Testis (tissue), 2 donors: Measurements from ENCODE around the gene ENDOU.

Experiments used
- POLR2A ChIP-seq: fragments of 450-650 bp; IDR thresholded peaks from one replicate; pipeline ENCODE4 v1.6.1; 2017; ENCODE audit warnings: antibody characterized with exemption, mild to moderate bottlenecking, moderate library complexity
- TF ChIP-seq, protein P1 (sequence below), 3 experiments: fragments of 450-650 bp in 2 of 3; fragments of 200-600 bp in 1 of 3; sonication (generic) in 1 of 3; IDR thresholded peaks; one replicate each; pipeline ENCODE4 v1.5.1; 2016 to 2019; ENCODE audit warnings: antibody characterized with exemption in 3 of 3, mild to moderate bottlenecking in 2 of 3, moderate library complexity in 1 of 3

GRCh38 chr12:47733142-47733541, 7.9 kb upstream of the ENDOU start:
- TF ChIP-seq, protein P1, sequence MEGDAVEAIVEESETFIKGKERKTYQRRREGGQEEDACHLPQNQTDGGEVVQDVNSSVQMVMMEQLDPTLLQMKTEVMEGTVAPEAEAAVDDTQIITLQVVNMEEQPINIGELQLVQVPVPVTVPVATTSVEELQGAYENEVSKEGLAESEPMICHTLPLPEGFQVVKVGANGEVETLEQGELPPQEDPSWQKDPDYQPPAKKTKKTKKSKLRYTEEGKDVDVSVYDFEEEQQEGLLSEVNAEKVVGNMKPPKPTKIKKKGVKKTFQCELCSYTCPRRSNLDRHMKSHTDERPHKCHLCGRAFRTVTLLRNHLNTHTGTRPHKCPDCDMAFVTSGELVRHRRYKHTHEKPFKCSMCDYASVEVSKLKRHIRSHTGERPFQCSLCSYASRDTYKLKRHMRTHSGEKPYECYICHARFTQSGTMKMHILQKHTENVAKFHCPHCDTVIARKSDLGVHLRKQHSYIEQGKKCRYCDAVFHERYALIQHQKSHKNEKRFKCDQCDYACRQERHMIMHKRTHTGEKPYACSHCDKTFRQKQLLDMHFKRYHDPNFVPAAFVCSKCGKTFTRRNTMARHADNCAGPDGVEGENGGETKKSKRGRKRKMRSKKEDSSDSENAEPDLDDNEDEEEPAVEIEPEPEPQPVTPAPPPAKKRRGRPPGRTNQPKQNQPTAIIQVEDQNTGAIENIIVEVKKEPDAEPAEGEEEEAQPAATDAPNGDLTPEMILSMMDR (IDR thresholded peaks at IDR 0.05), result no peak
- no peak for TF ChIP-seq POLR2A
